HEK293 (cell line): ENCODE results near the gene DIP2A.
A peak's percentile ranks its signal among the peaks of the same experiment; 100 is the strongest.

ENCODE experiments used
- CTCF ChIA-PET: fragments of 350-600 bp; formaldehyde crosslinking; extraction: SDS; loops from one replicate; lab custom pipeline; 2021; ENCODE audit warnings: antibody characterized with exemption; lab: Yijun Ruan, JAX
- POLR2A ChIA-PET: fragments of 300-600 bp; formaldehyde crosslinking; extraction: SDS; loops from one replicate; lab custom pipeline; 2020; ENCODE audit warnings: antibody characterized with exemption, inconsistent platforms; lab: Yijun Ruan, JAX
- H3K27ac ChIP-seq: fragments of 200-500 bp; sonication (Bioruptor generic); 2 replicates; pipeline ENCODE4 v1.5.1; 2014; ENCODE audit warnings: low read depth, low read length, control low read depth, inconsistent platforms; ENCODE audit errors: extremely low read depth
- H3K36me3 ChIP-seq, 2 experiments: fragments of 200-500 bp in 1 of 2; sonication (Bioruptor generic) in 1 of 2; 1 replicate in 1 of 2; 2 replicates in 1 of 2; pipeline ENCODE4 v1.5.1; 2014 to 2017; ENCODE audit warnings: inconsistent platforms in 2 of 2, low read length in 2 of 2; ENCODE audit not compliant: control insufficient read depth in 2 of 2, insufficient read depth in 1 of 2
- H3K4me1 ChIP-seq: fragments of 200-500 bp; sonication (Bioruptor generic); 2 replicates; pipeline ENCODE4 v1.5.1; 2014; ENCODE audit warnings: mild to moderate bottlenecking, low read length, inconsistent platforms; ENCODE audit not compliant: control insufficient read depth, insufficient read depth
- H3K4me3 ChIP-seq: 2 replicates; pipeline ENCODE4 v1.5.1; 2011; ENCODE audit warnings: low read depth, mild to moderate bottlenecking, control low read depth, low read length, moderate library complexity
- H3K9me3 ChIP-seq: fragments of 200-500 bp; sonication (Bioruptor generic); 2 replicates; pipeline ENCODE4 v1.5.1; 2014; ENCODE audit warnings: low read depth, low read length, inconsistent platforms; ENCODE audit not compliant: control insufficient read depth, insufficient read depth
- GLIS1 ChIP-seq: fragments of 450-650 bp; formaldehyde crosslinking; IDR thresholded peaks from 2 replicates; pipeline ENCODE4 v1.5.1; 2016; ENCODE audit warnings: missing biosample characterization, missing genetic modification characterization
- KLF10 ChIP-seq: fragments of 450-650 bp; IDR thresholded peaks from 2 replicates; pipeline ENCODE4 v1.5.1; 2018; ENCODE audit warnings: missing biosample characterization, mild to moderate bottlenecking, missing genetic modification characterization
- PRDM1 ChIP-seq: fragments of 450-650 bp; formaldehyde crosslinking; IDR thresholded peaks from 2 replicates; pipeline ENCODE4; 2016; ENCODE audit warnings: missing biosample characterization, missing genetic modification characterization
- SCRT1 ChIP-seq: fragments of 450-650 bp; formaldehyde crosslinking; IDR thresholded peaks from 2 replicates; pipeline ENCODE4 v1.5.1; 2016; ENCODE audit warnings: missing biosample characterization, missing genetic modification characterization, borderline replicate concordance
- SCRT2 ChIP-seq: fragments of 450-650 bp; formaldehyde crosslinking; IDR thresholded peaks from 2 replicates; pipeline ENCODE4 v1.5.1; 2016; ENCODE audit warnings: missing biosample characterization, missing genetic modification characterization
- SP2 ChIP-seq: fragments of 450-650 bp; formaldehyde crosslinking; IDR thresholded peaks from 2 replicates; pipeline ENCODE4 v1.5.1; 2016; ENCODE audit warnings: missing biosample characterization, missing genetic modification characterization
- ZFP37 ChIP-seq: fragments of 450-650 bp; formaldehyde crosslinking; IDR thresholded peaks from 2 replicates; pipeline ENCODE4 v1.5.1; 2016; ENCODE audit warnings: missing biosample characterization, missing genetic modification characterization
- ZFP41 ChIP-seq: fragments of 450-650 bp; formaldehyde crosslinking; IDR thresholded peaks from 2 replicates; pipeline ENCODE4 v1.5.1; 2016; ENCODE audit warnings: missing biosample characterization, missing genetic modification characterization, borderline replicate concordance
- ZFP69B ChIP-seq: fragments of 450-650 bp; formaldehyde crosslinking; IDR thresholded peaks from 2 replicates; pipeline ENCODE4 v1.5.1; 2016; ENCODE audit warnings: missing biosample characterization, missing genetic modification characterization
- ZNF133 ChIP-seq: fragments of 450-650 bp; formaldehyde crosslinking; IDR thresholded peaks from 2 replicates; pipeline ENCODE4 v1.5.1; 2016; ENCODE audit warnings: missing biosample characterization, missing genetic modification characterization
- ZNF140 ChIP-seq: fragments of 450-650 bp; formaldehyde crosslinking; IDR thresholded peaks from 2 replicates; pipeline ENCODE4 v1.5.1; 2016; ENCODE audit warnings: missing biosample characterization, missing genetic modification characterization
- ZNF157 ChIP-seq: fragments of 450-650 bp; formaldehyde crosslinking; IDR thresholded peaks from 2 replicates; pipeline ENCODE4 v1.5.1; 2016; ENCODE audit warnings: missing biosample characterization, missing genetic modification characterization
- ZNF174 ChIP-seq: fragments of 450-650 bp; formaldehyde crosslinking; IDR thresholded peaks from 2 replicates; pipeline ENCODE4 v1.5.0; 2017; ENCODE audit warnings: missing biosample characterization, mild to moderate bottlenecking, missing genetic modification characterization
- ZNF211 ChIP-seq: fragments of 450-650 bp; formaldehyde crosslinking; IDR thresholded peaks from 2 replicates; pipeline ENCODE4 v1.5.1; 2016; ENCODE audit warnings: low read depth, missing biosample characterization, missing genetic modification characterization
- ZNF266 ChIP-seq: fragments of 450-650 bp; formaldehyde crosslinking; IDR thresholded peaks from 2 replicates; pipeline ENCODE4 v1.5.1; 2016; ENCODE audit warnings: missing biosample characterization, missing genetic modification characterization, low read depth
- ZNF341 ChIP-seq: fragments of 450-650 bp; formaldehyde crosslinking; IDR thresholded peaks from 2 replicates; pipeline ENCODE4; 2016; ENCODE audit warnings: low read depth, missing biosample characterization, missing genetic modification characterization
- ZNF426 ChIP-seq: fragments of 450-650 bp; formaldehyde crosslinking; IDR thresholded peaks from 2 replicates; pipeline ENCODE4 v1.5.1; 2017; ENCODE audit warnings: missing biosample characterization, missing genetic modification characterization, mild to moderate bottlenecking, inconsistent platforms, moderate library complexity
- ZNF707 ChIP-seq: fragments of 450-650 bp; formaldehyde crosslinking; IDR thresholded peaks from 2 replicates; pipeline ENCODE4 v1.5.1; 2016; ENCODE audit warnings: missing biosample characterization, missing genetic modification characterization
- TF ChIP-seq, protein P1 (sequence below): fragments of 450-650 bp; IDR thresholded peaks from 2 replicates; pipeline ENCODE4 v1.5.1; 2018; ENCODE audit warnings: missing biosample characterization, mild to moderate bottlenecking, missing genetic modification characterization
- TF ChIP-seq, protein P2 (sequence below): fragments of 450-650 bp; formaldehyde crosslinking; IDR thresholded peaks from 2 replicates; pipeline ENCODE4 v1.5.1; 2016; ENCODE audit warnings: missing biosample characterization, missing genetic modification characterization
- TF ChIP-seq, protein P3 (sequence below): fragments of 450-650 bp; formaldehyde crosslinking; IDR thresholded peaks from 2 replicates; pipeline ENCODE4 v1.5.1; 2016; ENCODE audit warnings: missing biosample characterization, missing genetic modification characterization

Gene DIP2A

DNA sequence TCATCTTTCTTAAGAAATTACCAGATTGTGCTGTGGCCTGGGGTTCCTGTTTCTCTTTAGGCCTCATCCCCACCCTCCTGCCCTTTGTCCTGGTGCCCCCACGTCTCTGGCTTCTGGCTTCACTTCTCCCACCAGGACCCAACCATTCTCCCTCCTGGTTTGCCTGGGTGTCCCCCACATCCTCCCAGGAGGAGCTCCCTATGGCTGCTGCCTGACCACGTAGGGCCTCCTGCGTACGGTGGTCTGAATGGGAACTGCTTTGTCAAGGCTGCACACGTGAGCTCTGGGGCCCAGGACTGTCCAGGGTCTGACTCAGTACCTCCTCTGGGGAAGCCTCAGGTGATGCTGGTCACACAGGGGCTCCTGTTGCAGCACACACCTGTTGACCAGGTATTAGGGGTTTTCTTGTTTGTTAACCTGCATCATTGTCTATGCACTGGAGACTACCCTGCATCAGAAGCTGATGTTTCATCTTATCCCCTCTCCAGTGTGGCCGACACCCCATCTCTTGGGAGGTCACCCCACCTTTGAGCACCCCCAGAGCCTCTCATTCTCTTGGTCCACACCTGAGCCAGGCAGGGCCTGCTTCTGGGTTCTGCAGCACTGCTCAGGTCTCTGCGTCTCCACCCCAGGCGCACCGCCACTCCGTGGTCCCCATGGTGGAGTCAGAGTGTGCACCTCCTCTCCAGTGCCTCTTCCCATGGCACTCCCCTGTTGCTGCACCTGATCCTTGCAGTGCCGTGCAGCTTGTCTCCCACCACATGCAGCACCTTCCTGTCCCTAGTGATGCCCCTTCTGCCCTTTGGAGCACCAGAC, 80.4 kb downstream of the DIP2A start:
- H3K9me3 ChIP-seq, result no peaks in the 10 kb centered on the region
- H3K4me3 ChIP-seq, result no peak overlapping the region
- TF ChIP-seq PRDM1 (tag by site-specific recombination) (no peak), SCRT1 (tag by site-specific recombination) (peak; percentile 90), SCRT2 (peak; percentile 90), ZNF426 (tag by site-specific recombination) (no peak)
- POLR2A ChIA-PET, result no interaction called here
- peaks cover 0 to 83% of the 10 kb centered on the region in 2 experiments; a peak in 2 of 3 replicates for H3K36me3 ChIP-seq
- H3K27ac ChIP-seq, result no peak overlapping the region
- CTCF ChIA-PET, result no interaction called here
- peaks cover 4% of the 10 kb centered on the region; the same call in 1 of the 2 replicates for H3K4me1 ChIP-seq

DNA sequence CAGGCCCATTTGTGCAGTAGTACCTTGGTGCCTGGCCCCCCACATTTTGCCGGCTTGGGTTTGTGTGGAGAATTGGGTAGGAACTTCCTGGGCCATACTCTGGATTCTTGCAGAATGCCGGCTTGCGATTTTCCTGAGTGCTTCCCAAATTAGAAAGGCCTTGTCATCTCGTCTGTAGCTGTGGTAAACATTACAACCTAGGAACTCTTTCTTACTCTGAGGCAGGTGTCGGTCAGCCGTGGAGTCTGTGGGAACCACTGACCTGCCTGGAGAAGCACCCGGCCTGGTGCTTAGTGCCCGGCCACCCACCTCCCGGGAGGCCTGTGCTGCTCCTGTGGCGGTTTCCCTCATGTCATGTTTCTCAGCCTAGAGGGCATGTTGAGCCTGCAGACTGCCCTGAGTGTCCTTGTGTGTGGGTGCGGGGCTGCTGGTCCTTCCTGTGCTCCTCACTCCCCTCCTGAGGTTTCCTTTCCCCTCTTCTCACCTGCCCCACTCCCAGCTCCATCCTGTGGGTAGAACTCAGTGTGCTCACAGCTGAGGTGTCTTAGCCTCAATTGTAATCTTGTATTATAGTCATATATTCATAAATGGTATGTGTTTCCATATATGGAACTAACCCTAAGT, 81.5 kb downstream of the DIP2A start:
- ChIA-PET POLR2A (interaction anchor here (0.5 kb wide), 1 partner anchor 15 kb away, joined by 8 read pairs; no protein-coding TSS in a partner anchor), CTCF (no interaction called here)
- H3K4me1 ChIP-seq, result peaks cover 4% of the 10 kb centered on the region; the same call in 1 of the 2 replicates
- no peak overlapping the region for H3K4me3 ChIP-seq
- H3K9me3 ChIP-seq, result no peaks in the 10 kb centered on the region
- H3K36me3 ChIP-seq, result peaks cover 0 to 84% of the 10 kb centered on the region in 2 experiments; a peak in 2 of 3 replicates
- no peak overlapping the region for H3K27ac ChIP-seq
- no peak for TF ChIP-seq ZNF707
- no peak for TF ChIP-seq ZNF157 (tag by site-specific recombination)
- no peak for TF ChIP-seq KLF10 (tag by site-specific recombination)
- TF ChIP-seq ZNF266 (tag by site-specific recombination), result no peak
- TF ChIP-seq ZFP69B (tag by site-specific recombination), result no peak
- no peak for TF ChIP-seq ZNF211
- TF ChIP-seq ZNF174, result no peak
- TF ChIP-seq, protein P1, sequence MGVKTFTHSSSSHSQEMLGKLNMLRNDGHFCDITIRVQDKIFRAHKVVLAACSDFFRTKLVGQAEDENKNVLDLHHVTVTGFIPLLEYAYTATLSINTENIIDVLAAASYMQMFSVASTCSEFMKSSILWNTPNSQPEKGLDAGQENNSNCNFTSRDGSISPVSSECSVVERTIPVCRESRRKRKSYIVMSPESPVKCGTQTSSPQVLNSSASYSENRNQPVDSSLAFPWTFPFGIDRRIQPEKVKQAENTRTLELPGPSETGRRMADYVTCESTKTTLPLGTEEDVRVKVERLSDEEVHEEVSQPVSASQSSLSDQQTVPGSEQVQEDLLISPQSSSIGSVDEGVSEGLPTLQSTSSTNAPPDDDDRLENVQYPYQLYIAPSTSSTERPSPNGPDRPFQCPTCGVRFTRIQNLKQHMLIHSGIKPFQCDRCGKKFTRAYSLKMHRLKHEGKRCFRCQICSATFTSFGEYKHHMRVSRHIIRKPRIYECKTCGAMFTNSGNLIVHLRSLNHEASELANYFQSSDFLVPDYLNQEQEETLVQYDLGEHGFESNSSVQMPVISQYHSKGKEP, result no peak
- TF ChIP-seq, protein P2, sequence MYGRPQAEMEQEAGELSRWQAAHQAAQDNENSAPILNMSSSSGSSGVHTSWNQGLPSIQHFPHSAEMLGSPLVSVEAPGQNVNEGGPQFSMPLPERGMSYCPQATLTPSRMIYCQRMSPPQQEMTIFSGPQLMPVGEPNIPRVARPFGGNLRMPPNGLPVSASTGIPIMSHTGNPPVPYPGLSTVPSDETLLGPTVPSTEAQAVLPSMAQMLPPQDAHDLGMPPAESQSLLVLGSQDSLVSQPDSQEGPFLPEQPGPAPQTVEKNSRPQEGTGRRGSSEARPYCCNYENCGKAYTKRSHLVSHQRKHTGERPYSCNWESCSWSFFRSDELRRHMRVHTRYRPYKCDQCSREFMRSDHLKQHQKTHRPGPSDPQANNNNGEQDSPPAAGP (tag by site-specific recombination), result no peak
- TF ChIP-seq ZFP41 (tag by site-specific recombination), result no peak
- TF ChIP-seq SP2 (tag by site-specific recombination), result no peak
- no peak for TF ChIP-seq ZFP37 (tag by site-specific recombination)
- no peak for TF ChIP-seq ZNF341 (tag by site-specific recombination)
- TF ChIP-seq, protein P3, sequence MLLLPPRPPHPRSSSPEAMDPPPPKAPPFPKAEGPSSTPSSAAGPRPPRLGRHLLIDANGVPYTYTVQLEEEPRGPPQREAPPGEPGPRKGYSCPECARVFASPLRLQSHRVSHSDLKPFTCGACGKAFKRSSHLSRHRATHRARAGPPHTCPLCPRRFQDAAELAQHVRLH (tag by site-specific recombination), result no peak
- TF ChIP-seq ZNF133 (tag by site-specific recombination), result no peak
- TF ChIP-seq ZNF140 (tag by site-specific recombination), result no peak
- TF ChIP-seq GLIS1 (tag by site-specific recombination), result no peak
